ENCODE measurements around the gene PHC2.
A peak's percentile ranks its signal among the peaks of the same experiment; 100 is the strongest.

Gene PHC2

DNA sequence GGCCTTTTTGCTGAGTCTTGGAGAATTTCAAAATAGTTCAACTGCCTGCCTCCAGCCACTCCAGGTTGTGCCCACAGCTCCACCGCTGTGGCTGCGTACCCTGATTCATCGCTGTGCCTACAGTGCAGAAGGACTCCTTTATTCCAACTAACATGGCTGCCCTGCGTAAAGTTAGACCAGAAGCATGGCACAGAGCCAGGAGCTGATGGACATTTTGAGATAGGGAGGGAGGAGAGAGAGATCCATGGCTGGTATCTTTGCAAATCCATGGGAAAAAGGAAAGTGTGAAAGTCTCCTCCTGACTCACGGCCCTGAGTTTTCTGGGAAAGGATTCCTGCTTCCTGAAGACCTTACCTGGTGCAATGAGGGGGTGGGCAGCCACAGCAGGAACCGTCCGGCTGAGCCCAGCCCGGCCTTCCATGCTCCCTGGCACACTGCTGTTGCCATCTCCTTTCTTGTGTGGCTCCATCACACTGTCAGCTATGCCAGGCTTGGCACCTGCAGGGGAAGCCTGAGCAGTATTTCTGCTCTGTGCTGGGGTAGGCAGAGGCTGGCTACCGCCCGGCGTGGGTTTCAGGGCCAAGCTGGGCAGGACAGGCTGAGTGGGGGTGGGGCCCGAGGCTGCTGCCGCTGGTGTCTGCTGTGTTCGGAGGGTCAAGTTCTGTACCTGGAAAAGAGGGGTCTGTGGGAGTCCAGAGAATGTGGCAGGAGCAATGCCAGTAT lies 64.0 kb downstream of the PHC2 start:
- Histone ChIP-seq H3K27ac (peak overlapping the region; percentile 84 to 87), H3K4me1 (peaks cover 0 to 66% (median 57%) of the 10 kb centered on the region in 4 donors)
- intact Hi-C loops (cut with DNase I; ENCODE audit: low total_unique reads) = loop anchor here (1.0 to 5.0 kb wide), 3 partner anchors 66 to 145 kb away; no protein-coding TSS in a partner anchor

GRCh38 chr1:33365560-33365997 lies 65.3 kb downstream of the PHC2 start:
- no peak for TF ChIP-seq CTCF (IDR thresholded peaks at IDR 0.05)
- no peak overlapping the region for H3K4me3 ChIP-seq
- H3K27me3 ChIP-seq = no peaks in the 10 kb centered on the region
- peaks cover 0 to 69% (median 58%) of the 10 kb centered on the region in 4 donors for H3K4me1 ChIP-seq
- H3K27ac ChIP-seq = peak overlapping the region; percentile 84 to 87
- peak; percentile 60 to 81 for DNase-seq
- H3K9me3 ChIP-seq = no peaks in the 10 kb centered on the region
- intact Hi-C loops (cut with DNase I; ENCODE audit: low total_unique reads) = loop anchor here (5.0 kb wide), 1 partner anchor 143 kb away; no protein-coding TSS in a partner anchor
- peaks cover 0 to 18% (median 0%) of the 10 kb centered on the region in 3 donors for H3K36me3 ChIP-seq

More for the DNA sequence above, 64.0 kb downstream of the PHC2 start:
- Histone ChIP-seq H3K9me3 (no peaks in the 10 kb centered on the region), H3K27me3 (no peaks in the 10 kb centered on the region), H3K4me3 (no peak overlapping the region), H3K36me3 (peaks cover 0 to 30% (median 3%) of the 10 kb centered on the region in 3 donors)
- no peak for TF ChIP-seq CTCF (IDR thresholded peaks at IDR 0.05)
- DNase-seq = no peak

GRCh38 chr1:33364565-33364918 lies 66.4 kb downstream of the PHC2 start:
- TF ChIP-seq CTCF (IDR thresholded peaks at IDR 0.05) = no peak
- H3K9me3 ChIP-seq = no peaks in the 10 kb centered on the region
- H3K4me3 ChIP-seq = no peak overlapping the region
- intact Hi-C loops (cut with DNase I; ENCODE audit: low total_unique reads) = no loop called here
- peak overlapping the region; percentile 84 to 87 for H3K27ac ChIP-seq
- peaks cover 0 to 75% (median 58%) of the 10 kb centered on the region in 4 donors for H3K4me1 ChIP-seq
- no peak for DNase-seq
- no peaks in the 10 kb centered on the region for H3K27me3 ChIP-seq
- H3K36me3 ChIP-seq = peaks cover 0 to 10% (median 0%) of the 10 kb centered on the region in 3 donors

GRCh38 chr1:33363470-33363861 lies 67.4 kb downstream of the PHC2 start:
- Histone ChIP-seq H3K27me3 (no peaks in the 10 kb centered on the region), H3K4me1 (peaks cover 0 to 74% (median 58%) of the 10 kb centered on the region in 4 donors), H3K9me3 (no peaks in the 10 kb centered on the region), H3K4me3 (no peak overlapping the region), H3K27ac (peak overlapping the region; percentile 84 to 87), H3K36me3 (no peaks in the 10 kb centered on the region)
- intact Hi-C loops (cut with DNase I; ENCODE audit: low total_unique reads) = no loop called here
- DNase-seq = no peak
- no peak for TF ChIP-seq CTCF (IDR thresholded peaks at IDR 0.05)

GRCh38 chr1:33363021-33363420 lies 67.9 kb downstream of the PHC2 start:
- Histone ChIP-seq H3K9me3 (no peaks in the 10 kb centered on the region), H3K4me3 (no peak overlapping the region), H3K27me3 (no peaks in the 10 kb centered on the region), H3K4me1 (peaks cover 0 to 69% (median 57%) of the 10 kb centered on the region in 4 donors), H3K27ac (peak overlapping the region; percentile 84 to 87), H3K36me3 (no peaks in the 10 kb centered on the region)
- DNase-seq = no peak
- intact Hi-C loops (cut with DNase I; ENCODE audit: low total_unique reads) = no loop called here
- no peak for TF ChIP-seq CTCF (IDR thresholded peaks at IDR 0.05)
